ENCODE measurements around the gene SMIM29.
A peak's percentile ranks its signal among the peaks of the same experiment; 100 is the strongest.
"Not testable (repeated sequence)": the region's sequence is repeated elsewhere in the genome, so short reads cannot be mapped to it uniquely, and the experiment has no call there.

Gene SMIM29

DNA sequence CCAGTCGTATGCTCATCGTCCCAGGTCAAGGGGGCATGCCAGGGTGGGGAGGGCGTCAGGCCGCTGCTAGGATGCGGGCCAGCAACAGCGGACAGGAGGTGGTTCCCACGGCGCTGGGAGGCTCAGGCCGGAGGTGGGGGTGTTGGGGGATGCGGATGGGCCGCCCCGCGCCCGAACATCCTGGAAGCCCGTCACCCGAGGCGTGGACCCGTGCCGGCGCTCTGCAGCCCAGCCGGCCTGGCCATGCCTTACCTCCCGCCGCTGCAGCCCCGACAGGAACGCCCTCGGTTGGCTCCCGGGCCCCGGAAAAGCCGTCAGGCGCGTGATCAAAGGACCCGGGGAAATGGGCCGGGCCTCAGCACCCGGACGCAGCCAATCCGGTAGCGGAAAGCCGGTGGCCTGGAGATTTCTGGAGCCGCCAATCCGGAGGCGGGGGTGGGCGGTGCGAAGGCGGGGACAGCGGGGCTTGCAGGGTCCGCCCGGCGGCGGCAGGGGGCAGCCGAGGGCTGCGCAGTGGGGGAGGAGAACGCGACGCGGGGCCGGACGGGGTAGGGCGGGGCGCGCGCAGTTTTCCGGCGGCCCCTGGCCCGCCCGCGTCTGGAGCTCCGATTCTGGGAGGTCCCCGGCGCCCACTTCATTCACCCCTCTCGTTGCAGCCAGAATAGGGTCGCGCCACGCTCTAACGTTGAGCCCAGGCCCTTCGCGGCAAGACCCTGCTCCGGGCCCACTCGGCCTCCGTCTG, at the start of gene SMIM29:
Gene SMIM29 (minus strand): TSS at position 280 of the 742 bp plus-strand sequence. CDS start 1,215 bp downstream, outside the sequence.
- DNase-seq = peak; percentile 84

DNA sequence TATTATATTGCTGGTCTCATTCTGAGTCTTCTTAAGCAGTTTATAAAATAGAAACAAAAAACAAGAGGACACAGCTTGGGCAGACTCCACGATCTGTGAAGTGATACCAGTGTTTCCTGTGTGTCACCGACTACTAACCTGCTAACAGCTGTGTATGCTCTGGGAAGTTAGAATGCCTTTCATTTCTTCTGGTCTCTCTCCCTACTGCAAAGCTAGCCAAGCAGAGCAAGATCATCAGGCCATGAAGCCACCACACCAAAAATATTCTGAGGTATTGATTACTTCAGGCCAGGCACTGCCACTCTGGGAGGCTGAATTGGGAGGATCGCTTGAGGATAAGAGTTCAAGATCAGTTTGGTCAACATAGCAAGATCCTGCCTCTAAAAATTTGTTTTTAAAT, 46.9 kb upstream of the SMIM29 start:
- no peak for DNase-seq

DNA sequence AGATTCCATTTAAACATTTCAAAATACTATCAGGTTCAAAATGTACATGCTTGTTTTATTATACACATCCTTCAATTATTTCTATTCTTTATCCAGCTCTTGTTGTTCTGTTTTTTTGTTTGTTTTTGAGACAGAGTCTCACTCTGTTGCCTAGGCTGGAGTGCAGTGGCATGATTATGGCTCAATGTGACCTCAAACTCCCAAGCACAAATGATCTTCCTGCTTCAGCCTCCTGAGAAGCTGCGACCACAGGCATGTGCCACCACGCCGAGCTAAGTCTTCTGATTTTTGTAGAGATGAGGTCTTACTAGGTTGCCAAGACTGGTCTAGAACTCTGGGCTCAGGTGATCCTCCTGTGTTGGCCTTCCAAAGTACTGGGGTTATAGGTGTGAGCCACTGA, 44.1 kb upstream of the SMIM29 start:
- no peak for DNase-seq

GRCh38 chr6:34289137-34289536, 40.3 kb upstream of the SMIM29 start:
- DNase-seq = no peak

- DNase-seq = no peak
These were observed 39.8 kb upstream of the SMIM29 start for GRCh38 chr6:34288581-34288980.

DNA sequence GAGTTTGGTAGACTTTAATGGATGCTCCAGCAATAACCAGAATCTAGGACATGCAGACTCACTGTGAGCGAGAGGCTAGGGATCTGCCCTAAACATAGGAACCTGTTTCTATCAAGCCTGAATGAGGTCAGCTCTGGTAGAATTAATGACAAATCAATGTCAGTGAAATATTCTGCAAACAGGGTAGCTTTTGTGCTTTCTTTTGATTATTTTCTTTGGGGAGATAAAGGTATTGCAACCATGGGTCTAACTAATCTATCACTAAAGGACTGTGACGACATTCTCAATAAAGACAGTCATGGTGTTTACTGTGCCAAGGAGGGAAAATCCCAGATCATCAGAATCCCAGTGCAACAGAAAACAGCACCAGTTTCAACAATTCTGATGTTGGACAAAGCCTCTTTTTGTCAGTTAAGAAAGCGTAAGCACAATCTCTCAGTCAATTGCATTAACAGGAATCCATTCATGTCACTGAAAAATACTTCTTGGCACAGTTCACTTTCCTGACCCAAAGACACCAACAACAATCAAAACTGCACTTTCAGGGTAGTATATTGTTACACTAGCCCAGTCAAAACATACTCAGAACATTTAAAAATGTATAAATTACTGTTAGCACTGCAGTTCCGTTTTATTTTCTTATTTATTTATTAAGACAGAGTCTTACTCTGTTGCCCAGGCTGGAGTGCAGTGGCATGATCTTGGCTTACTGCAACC, 36.8 kb upstream of the SMIM29 start:
- no peak for DNase-seq

DNA sequence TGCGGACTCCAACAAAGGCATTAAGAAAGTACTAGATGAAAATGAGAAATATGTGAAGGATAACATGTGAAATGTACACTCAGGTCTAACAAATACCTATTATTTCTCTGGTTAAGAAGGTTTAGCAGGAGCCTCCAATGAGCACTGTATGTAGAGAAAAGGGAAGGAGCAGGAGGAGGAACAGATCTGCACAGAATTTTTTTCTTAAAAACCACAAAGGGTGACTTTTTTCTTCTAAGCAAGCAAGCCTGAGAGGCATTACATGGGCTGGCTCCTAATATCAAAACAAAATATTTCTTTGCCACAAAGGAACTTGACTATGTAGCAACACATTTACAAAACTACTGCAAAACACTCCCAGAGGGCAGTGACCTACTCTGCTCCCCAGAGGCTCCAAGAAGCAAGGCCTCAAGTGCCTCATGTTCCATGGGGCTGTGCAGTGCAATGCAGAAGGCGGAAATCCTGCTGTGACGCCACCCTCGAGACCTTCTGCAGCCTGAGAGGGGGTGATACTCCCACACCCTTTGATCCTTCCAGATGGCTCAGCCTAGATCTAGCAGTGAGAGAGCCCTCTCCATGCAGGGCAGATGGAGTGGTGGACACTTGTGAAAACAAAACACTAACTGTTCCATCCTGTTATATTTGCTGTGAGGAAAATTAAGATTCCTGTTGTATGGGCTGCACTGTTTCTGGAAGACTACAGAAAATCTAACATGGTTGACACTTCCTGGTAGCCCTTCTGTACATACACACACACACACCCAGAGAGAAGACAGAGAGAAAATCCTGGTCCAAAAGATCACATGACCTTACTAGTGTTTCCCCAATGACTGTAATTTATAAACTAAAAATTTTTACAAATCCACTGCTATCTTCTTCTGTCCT, 36.0 kb upstream of the SMIM29 start:
- DNase-seq = no peak

- no peak for DNase-seq
These were observed 33.0 kb upstream of the SMIM29 start for GRCh38 chr6:34281702-34282334.

DNA sequence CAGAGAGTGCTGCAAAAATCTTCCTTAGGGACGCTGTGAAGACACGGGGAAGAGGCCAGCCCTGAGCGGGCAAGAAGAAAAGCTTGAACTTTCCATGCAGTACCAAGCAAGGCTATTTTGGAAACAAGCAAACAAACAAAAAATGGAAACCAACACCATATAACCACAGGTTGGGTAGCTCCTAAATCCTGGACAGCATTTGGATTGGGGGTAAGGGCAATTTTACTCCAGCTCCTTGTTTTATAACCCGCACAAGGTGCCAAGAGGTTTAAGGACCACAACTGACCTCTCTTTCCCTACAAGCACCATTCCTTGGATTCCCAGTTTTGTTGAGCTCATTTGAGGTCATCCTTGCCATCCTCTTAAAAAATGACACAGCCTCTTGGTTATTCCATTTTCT, 31.4 kb upstream of the SMIM29 start:
- DNase-seq = no peak

GRCh38 chr6:34278833-34279232, 30.0 kb upstream of the SMIM29 start:
- DNase-seq = no peak

DNA sequence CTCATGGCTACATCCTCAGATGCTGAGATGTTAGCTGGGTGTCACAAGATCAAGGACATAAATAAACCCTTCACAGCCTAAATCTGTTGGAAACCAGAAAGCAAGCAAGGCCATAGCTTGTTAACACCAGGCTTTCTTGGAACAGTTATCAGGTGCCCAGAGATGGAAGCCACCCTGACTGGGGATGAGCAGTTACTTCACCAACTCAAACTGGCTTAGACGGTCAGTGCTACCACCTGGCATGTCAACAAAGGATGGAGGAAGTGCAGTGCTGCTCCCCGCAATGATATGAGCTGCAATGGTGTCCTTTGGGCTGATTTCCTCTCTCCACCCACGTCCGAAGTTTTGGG, 28.9 kb upstream of the SMIM29 start:
- DNase-seq = no peak

DNA sequence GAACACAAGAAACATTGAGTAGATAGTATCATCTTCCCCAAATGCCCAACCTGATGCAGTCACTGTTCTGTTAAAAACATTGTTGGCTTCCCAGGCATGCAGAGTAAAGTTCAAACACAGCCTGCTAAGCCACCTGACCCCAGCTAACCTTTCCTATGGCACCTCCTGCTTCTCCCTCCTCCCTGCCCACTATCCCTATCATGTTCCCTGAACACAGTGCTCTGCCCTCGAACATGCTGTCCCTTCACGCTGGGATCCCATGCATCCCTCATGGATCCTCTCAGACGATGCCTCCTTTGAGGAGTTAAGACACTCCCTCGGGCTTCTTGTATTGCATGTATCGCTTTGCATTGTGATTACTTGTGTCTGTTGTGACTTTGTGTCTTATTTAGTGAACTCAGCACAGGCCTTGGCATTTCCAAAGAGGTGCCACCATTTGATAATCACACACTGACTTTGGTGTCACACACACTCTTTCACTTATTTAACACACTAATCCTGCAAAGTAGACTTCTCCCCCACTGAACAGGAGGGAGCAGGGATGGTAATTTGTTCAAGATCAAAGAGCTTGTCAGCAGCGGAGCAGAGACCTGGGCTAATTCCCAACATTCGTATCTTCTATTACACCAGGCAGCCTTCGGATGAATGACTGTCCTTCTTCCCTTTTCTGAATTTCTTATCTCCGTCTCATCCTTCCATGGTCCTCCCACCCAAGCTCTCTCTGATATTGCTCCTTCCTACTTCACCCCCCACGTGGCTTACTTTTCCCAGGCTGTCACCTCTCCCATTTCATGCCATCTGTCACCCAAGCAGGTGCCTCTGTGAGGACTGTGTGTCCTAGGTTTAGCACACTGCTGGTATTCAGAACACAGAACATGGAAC, 28.3 kb upstream of the SMIM29 start:
- no peak for DNase-seq

DNA sequence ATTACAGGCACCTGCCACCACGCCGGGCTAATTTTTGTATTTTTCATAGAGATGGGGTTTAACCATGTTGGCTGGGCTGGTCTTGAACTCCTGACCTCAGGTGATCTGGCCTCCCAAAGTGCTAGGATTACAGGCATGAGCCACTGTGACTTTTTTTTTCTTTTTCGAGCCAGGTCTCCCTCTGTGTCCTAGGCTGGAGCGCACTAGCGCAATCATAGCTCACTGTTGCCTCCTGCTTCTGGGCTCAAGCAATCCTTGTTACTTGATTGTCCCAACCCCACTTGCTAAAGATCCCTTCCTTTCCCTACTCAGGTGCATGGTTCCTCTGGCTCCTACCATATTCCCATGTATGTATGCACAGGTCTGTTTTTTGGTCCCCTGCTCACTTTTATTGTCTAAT, 27.4 kb upstream of the SMIM29 start:
- no peak for DNase-seq

DNA sequence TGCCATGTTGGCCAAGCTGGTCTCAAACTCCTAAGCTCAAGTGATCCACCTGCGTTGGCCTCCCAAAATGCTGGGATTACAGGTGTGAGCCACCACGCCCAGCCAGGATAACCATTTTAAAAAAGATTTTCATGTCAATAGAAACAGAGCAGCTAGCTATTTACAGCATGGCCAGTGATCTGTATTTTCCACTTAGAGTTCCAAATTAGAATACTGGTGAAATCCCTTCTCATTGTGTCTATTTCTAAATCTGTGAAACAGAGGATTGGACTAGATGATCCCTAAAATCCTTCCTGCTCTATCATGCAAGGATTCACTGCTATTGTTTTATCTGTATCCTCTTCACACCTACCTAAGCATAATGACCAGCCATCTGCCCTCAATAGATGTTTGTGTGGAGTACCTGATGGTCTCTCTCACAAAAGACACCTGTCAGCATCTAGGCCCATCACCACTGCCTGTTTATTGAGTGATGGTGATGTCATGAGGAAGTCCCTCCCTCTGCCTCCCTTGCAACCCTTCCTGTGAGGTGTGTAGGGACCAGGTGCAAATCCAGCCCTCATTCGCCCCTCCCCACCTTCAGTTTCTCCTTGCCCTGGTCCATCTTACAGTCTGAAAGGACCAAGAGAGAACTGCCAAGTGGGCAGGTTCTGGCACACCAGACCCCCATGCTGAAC, 26.5 kb upstream of the SMIM29 start:
- peak; percentile 8 for DNase-seq

DNA sequence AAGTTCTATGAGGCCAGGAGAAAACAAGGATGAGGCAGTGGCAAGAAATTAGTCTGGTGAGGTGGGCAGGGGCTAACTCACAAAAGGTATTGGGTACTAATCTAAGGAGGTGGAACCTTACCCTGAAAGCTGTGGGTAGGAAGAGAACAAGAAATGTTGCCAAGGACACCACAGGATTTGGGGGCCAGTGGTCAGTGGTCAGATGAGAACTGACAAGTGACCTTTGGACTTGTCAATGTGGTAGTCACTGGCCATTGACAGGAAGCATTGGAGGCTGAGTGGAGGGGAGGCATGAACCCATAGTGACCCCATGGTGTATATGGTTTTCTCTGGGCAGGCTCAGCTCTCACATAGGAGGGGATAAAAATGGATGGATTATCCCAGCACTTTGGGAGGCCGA, 25.3 kb upstream of the SMIM29 start:
- DNase-seq = no peak

DNA sequence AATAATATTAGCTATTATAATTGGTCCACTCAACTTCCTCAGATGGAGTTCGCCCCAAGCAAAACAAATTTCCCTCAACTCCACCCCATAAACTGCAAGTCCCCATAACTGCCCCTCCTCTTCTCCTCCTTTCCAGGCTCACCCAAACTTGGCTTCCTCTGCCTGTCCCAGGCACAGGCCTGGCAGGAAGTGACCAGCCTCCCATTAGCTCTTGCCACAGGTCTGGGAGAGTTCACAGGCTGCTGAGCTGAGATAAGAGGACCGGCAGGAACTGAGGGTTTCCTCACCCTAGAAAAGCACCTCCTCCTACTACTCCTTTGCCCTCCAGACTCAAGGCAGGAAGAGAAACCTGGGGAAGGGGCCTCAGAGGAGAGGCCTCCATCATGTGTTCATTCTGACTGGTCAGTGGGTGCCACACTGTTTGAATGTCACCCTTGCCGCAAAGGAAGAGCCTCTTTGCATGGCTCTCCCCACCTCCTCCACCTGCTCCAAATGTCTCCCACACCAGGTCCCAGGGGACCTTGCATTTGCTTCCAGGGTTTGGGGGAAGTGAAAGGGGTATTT, 24.5 kb upstream of the SMIM29 start:
- DNase-seq = no peak

GRCh38 chr6:34272013-34272926, 23.5 kb upstream of the SMIM29 start:
- DNase-seq = no peak

DNA sequence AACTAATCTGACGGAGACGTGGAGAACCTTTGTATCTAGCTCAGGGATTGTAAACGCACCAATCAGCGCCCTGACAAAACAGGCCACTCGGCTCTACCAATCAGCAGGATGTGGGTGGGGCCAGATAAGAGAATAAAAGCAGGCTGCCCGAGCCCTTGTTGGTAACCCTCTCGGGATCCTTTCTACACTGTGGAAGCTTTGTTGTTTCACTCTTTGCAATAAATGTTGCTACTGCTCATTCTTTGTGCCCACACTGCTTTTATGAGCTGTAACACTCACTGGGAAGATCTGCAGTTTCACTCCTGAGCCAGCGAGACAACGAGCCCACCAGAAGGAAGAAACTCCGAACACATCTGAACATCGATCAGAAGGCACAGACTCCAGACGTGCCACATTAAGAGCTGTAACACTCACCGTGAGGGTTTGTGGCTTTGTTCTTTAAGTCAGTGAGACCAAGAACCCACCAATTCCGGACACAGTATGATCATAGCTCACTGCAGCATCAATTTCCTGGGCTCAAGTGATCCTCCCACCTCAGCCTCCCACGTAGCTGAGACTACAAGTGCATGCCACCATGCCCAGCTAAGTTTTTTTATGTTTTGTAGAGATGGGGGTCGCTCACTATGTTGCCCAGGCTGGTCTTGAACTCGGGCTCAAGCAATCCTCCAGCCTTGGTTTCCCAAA, 21.0 kb upstream of the SMIM29 start:
- not testable (repeated sequence) for DNase-seq

- not testable (repeated sequence) for DNase-seq
These were observed 20.3 kb upstream of the SMIM29 start for GRCh38 chr6:34269132-34269531.
